ENCODE results near the gene SUN3.
"Not testable (repeated sequence)": the region's sequence is repeated elsewhere in the genome, so short reads cannot be mapped to it uniquely, and the experiment has no call there.

SUN3 gene

DNA sequence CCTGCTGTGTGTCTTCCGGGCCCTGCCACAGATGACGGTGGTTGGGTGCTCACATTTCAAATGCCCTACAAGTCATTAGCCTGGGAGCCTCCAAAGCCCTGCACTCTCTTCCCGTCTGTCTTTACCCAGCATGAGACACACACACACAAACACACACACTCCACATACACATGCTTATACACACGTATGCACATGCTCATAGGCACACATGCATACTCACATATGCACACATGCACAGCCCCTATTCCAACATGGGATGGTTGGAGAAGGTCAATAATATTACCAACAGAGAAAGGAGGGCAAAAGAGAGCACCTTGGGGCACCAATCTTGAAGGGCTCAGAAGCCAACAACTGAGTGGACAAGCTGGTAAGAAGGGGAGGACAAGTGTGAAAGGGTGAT, 19.0 kb downstream of the SUN3 start:
- Mint-ChIP-seq H3K4me3 (no peak overlapping the region), H3K27me3 (ENCODE audit: low read depth) (peaks cover 6% of the 10 kb centered on the region), H3K9me3 (no peaks in the 10 kb centered on the region), H3K4me1 (no peaks in the 10 kb centered on the region), H3K36me3 (ENCODE audit: low read depth) (no peaks in the 10 kb centered on the region), H3K27ac (no peak overlapping the region)
- TF ChIP-seq, protein P1, sequence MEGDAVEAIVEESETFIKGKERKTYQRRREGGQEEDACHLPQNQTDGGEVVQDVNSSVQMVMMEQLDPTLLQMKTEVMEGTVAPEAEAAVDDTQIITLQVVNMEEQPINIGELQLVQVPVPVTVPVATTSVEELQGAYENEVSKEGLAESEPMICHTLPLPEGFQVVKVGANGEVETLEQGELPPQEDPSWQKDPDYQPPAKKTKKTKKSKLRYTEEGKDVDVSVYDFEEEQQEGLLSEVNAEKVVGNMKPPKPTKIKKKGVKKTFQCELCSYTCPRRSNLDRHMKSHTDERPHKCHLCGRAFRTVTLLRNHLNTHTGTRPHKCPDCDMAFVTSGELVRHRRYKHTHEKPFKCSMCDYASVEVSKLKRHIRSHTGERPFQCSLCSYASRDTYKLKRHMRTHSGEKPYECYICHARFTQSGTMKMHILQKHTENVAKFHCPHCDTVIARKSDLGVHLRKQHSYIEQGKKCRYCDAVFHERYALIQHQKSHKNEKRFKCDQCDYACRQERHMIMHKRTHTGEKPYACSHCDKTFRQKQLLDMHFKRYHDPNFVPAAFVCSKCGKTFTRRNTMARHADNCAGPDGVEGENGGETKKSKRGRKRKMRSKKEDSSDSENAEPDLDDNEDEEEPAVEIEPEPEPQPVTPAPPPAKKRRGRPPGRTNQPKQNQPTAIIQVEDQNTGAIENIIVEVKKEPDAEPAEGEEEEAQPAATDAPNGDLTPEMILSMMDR (IDR thresholded peaks at IDR 0.05; ENCODE audit: unreplicated experiment in 3 of 3), result no peak

DNA sequence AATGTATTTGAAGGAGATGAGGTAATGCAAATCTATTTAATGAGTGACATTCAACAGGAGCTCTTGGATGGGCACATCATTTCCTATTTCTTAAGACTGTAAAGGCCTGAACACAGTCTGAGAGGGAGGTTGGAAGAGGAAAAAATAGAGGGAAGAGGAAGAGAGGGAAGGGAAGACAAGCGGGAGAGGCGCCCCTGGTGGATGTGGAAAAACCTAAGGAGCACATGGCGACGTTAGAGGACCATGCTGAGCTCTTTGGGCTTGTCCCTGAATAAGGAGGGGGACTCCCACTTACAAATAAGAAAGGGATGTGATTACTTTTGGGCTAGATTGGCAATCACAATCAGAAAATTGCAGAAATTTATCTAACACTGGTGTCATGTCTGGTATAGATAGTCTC, 19.6 kb downstream of the SUN3 start:
- H3K4me1 Mint-ChIP-seq, result no peaks in the 10 kb centered on the region
- no peaks in the 10 kb centered on the region for H3K36me3 Mint-ChIP-seq (ENCODE audit: low read depth)
- no peak overlapping the region for H3K27ac Mint-ChIP-seq
- TF ChIP-seq, protein P1 (IDR thresholded peaks at IDR 0.05; ENCODE audit: unreplicated experiment in 3 of 3), result no peak
- peaks cover 6% of the 10 kb centered on the region for H3K27me3 Mint-ChIP-seq (ENCODE audit: low read depth)
- H3K4me3 Mint-ChIP-seq, result no peak overlapping the region
- H3K9me3 Mint-ChIP-seq, result no peaks in the 10 kb centered on the region

DNA sequence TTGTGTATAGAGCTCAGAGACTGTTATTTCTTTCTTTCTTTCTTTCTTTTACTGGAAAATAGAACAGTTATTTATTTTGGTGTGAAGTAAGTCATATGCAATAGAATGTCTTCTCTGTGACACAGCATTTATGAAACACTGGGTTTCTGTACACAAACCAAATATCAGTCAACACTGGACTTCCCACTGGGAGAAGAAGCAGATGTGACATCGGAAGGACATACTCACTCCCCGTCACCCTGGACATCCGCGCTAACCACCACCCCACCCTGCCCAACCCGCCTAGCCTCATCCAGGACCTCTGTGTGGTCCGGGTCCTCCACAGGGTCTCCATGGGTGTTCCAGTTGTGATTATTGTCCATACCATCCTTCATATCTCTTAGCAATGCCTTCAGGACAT, 22.0 kb downstream of the SUN3 start:
- H3K27me3 Mint-ChIP-seq (ENCODE audit: low read depth), result peaks cover 6% of the 10 kb centered on the region
- no peak overlapping the region for H3K4me3 Mint-ChIP-seq
- H3K9me3 Mint-ChIP-seq, result peaks cover 6% of the 10 kb centered on the region
- H3K4me1 Mint-ChIP-seq, result no peaks in the 10 kb centered on the region
- no peaks in the 10 kb centered on the region for H3K36me3 Mint-ChIP-seq (ENCODE audit: low read depth)
- no peak overlapping the region for H3K27ac Mint-ChIP-seq
- TF ChIP-seq, protein P1 (IDR thresholded peaks at IDR 0.05; ENCODE audit: unreplicated experiment in 3 of 3), result no peak

DNA sequence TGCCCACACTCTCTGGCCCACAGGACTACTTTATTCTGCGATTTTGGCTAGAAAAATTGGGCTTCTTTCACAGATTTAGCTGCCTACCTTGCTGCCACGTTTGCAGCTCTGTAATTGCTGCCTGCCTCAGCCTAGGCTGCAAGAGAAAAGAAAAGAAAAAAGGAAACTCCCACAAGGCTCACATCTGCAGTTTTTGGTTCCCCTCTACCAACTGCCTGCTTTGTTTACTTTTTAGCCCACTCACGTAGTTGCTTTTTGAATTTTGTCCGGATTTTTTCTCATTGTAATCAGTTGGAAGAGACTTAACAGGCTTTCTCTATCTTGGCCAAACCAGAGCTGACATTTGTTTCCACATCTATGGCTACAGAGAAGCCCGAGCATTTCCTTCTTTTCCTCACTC, 24.3 kb downstream of the SUN3 start:
- Mint-ChIP-seq H3K4me1 (no peaks in the 10 kb centered on the region), H3K27ac (peak overlapping the region in 2 of 3 experiments; percentile 59 to 88), H3K27me3 (ENCODE audit: low read depth) (peaks cover 6% of the 10 kb centered on the region), H3K36me3 (ENCODE audit: low read depth) (no peaks in the 10 kb centered on the region), H3K4me3 (no peak overlapping the region), H3K9me3 (peaks cover 9% of the 10 kb centered on the region)
- TF ChIP-seq, protein P1 (IDR thresholded peaks at IDR 0.05; ENCODE audit: unreplicated experiment in 3 of 3), result no peak

DNA sequence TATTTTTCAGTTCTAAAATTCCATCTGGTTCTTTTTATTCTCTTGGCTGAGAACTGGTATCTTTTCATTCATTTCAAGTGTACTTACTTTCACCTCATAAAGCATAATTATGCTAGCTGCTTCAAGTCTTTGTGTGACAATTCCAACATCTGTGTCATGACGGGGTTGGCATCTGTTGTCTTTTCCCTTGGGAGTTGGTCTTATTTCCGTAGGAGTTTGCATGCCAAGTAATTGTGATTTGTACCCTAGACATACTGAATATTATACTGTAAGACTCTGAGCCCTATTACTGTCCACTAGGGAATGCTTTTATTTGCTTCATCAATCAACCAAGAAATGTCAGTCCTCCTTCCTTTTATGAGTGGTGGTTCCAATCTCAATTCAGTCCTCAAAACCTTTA, 24.9 kb downstream of the SUN3 start:
- TF ChIP-seq, protein P1 (IDR thresholded peaks at IDR 0.05; ENCODE audit: unreplicated experiment in 3 of 3), result no peak
- H3K27me3 Mint-ChIP-seq (ENCODE audit: low read depth), result peaks cover 6% of the 10 kb centered on the region

DNA sequence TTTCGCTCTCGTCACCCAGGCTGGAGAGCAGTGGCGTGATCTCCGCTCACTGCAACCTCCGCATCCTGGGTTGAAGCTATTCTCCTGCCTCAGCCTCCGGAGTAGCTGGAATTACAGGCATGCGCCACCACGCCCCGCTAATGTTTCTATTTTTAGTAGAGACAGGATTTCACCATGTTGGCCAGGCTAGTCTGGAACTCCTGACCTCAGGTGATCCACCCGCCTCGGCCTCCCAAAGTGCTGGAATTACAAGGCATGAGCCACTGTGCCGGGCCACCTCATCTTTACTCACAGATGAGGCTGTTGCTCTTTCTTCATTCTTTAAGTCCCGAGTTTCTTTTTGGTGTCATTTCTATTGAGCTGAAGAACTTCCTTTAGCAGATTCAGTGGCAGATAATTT, 28.7 kb downstream of the SUN3 start:
- H3K36me3 Mint-ChIP-seq (ENCODE audit: low read depth); H3K4me3 Mint-ChIP-seq; H3K27me3 Mint-ChIP-seq (ENCODE audit: low read depth); H3K9me3 Mint-ChIP-seq; H3K4me1 Mint-ChIP-seq; H3K27ac Mint-ChIP-seq: not testable (repeated sequence)

More for the DNA sequence above, 24.9 kb downstream of the SUN3 start:
- no peaks in the 10 kb centered on the region for H3K36me3 Mint-ChIP-seq (ENCODE audit: low read depth)
- no peaks in the 10 kb centered on the region for H3K4me1 Mint-ChIP-seq
- peaks cover 9% of the 10 kb centered on the region for H3K9me3 Mint-ChIP-seq
- peak overlapping the region in 2 of 3 experiments; percentile 34 to 88 for H3K27ac Mint-ChIP-seq
- H3K4me3 Mint-ChIP-seq, result no peak overlapping the region

Measured in nephron (organoid).